HuH-7.5 (cell line): ENCODE measurements around the gene ZBTB7B.
A peak's percentile ranks its signal among the peaks of the same experiment; 100 is the strongest.

Experiments
- DNase-seq: peaks from one replicate; pipeline ENCODE4 v3.0.0; 2011; ENCODE audit warnings: low spot score

The ZBTB7B gene

GRCh38 chr1:155002464-155003226, at the start of gene ZBTB7B:
Gene ZBTB7B, plus strand, starts transcription at chr1:155002802. Its CDS starts 11,859 bp downstream, at chr1:155014661.
- peak; percentile 64 for DNase-seq

GRCh38 chr1:154953611-154954038, 49.0 kb upstream of the ZBTB7B start:
- DNase-seq: no peak

- no peak for DNase-seq
Measured at GRCh38 chr1:154954541-154954940, 48.1 kb upstream of the ZBTB7B start.

GRCh38 chr1:154955039-154955717, 47.4 kb upstream of the ZBTB7B start:
- no peak for DNase-seq

GRCh38 chr1:154955718-154956543, 46.7 kb upstream of the ZBTB7B start, which contains the start of gene PBXIP1:
Gene PBXIP1, minus strand, starts transcription at chr1:154956099. Its CDS starts 2,378 bp downstream, at chr1:154953721.
- peak; percentile 100 for DNase-seq

- DNase-seq: no peak
Measured at GRCh38 chr1:154956544-154956941, 46.1 kb upstream of the ZBTB7B start.

GRCh38 chr1:154957091-154957657, 45.4 kb upstream of the ZBTB7B start:
- DNase-seq: no peak

- DNase-seq: no peak
Measured at GRCh38 chr1:154958036-154958435, 44.6 kb upstream of the ZBTB7B start.

GRCh38 chr1:154958681-154959425, 43.7 kb upstream of the ZBTB7B start:
- DNase-seq: no peak

- DNase-seq: no peak
Measured at GRCh38 chr1:154959426-154959780, 43.2 kb upstream of the ZBTB7B start.

GRCh38 chr1:154960446-154961136, 42.0 kb upstream of the ZBTB7B start:
- no peak for DNase-seq

- DNase-seq: peak; percentile 91
Measured at GRCh38 chr1:154961207-154962155, 41.1 kb upstream of the ZBTB7B start, which contains the start of gene PYGO2. Gene PYGO2, minus strand, starts transcription at chr1:154961782. Its CDS starts 206 bp downstream, at chr1:154961576.

GRCh38 chr1:154962156-154962749, 40.3 kb upstream of the ZBTB7B start:
- no peak for DNase-seq

- no peak for DNase-seq
Measured at GRCh38 chr1:154962795-154963330, 39.7 kb upstream of the ZBTB7B start.

GRCh38 chr1:154963643-154964042, 39.0 kb upstream of the ZBTB7B start:
- DNase-seq: no peak

GRCh38 chr1:154964359-154964758, 38.2 kb upstream of the ZBTB7B start:
- no peak for DNase-seq

- no peak for DNase-seq
Measured at GRCh38 chr1:154966111-154966510, 36.5 kb upstream of the ZBTB7B start.

- DNase-seq: no peak
Measured at GRCh38 chr1:154967331-154967950, 35.2 kb upstream of the ZBTB7B start.
